HCT116 (cell line): ENCODE measurements around the gene LGALS12.

Source experiments
- CBX3 ChIP-seq: IDR thresholded peaks from 2 replicates; pipeline ENCODE4 v1.6.1; 2012; ENCODE audit warnings: low read depth
- EZH2 ChIP-seq: fragments of 200-600 bp; sonication (generic); IDR thresholded peaks from 2 replicates; pipeline ENCODE4 v1.6.1; 2017; ENCODE audit warnings: antibody characterized with exemption, mixed run types
- POLR2A ChIP-seq: IDR thresholded peaks from 2 replicates; pipeline ENCODE4 v1.7.0; 2011; ENCODE audit warnings: borderline replicate concordance; ENCODE audit not compliant: insufficient read depth, insufficient read length; ENCODE audit errors: extremely low read depth
- POLR2AphosphoS5 ChIP-seq: IDR thresholded peaks from 2 replicates; pipeline ENCODE4 v1.6.1; 2011; ENCODE audit warnings: mild to moderate bottlenecking, low read depth, low read length, moderate library complexity
- SRF ChIP-seq: IDR thresholded peaks from 2 replicates; pipeline ENCODE4 v1.6.1; 2012; ENCODE audit warnings: low read depth
- ZFX ChIP-seq: fragments of 450-650 bp; IDR thresholded peaks from 2 replicates; pipeline ENCODE4 v1.6.1; 2017
- TF ChIP-seq, protein P1 (sequence below), 3 experiments: fragments of 200-600 bp in 1 of 3; sonication (generic) in 1 of 3; IDR thresholded peaks in 2 of 3; conservative IDR thresholded peaks in 1 of 3; 2 replicates each; pipeline ENCODE4 v1.5.1; 2012 to 2017; ENCODE audit warnings: low read depth in 2 of 3, low read length in 2 of 3, antibody characterized with exemption in 1 of 3, borderline replicate concordance in 1 of 3, control low read depth in 1 of 3, mild to moderate bottlenecking in 1 of 3, mixed read lengths in 1 of 3, mixed run types in 1 of 3, moderate library complexity in 1 of 3; ENCODE audit not compliant: insufficient read depth in 1 of 3
- TF ChIP-seq, protein P2 (sequence below): IDR thresholded peaks from 2 replicates; pipeline ENCODE4 v1.6.1; 2012; ENCODE audit warnings: low read depth
- TF ChIP-seq, protein P3 (sequence below): IDR thresholded peaks from 2 replicates; pipeline ENCODE4 v1.6.1; 2012
- TF ChIP-seq, protein P4 (sequence below): IDR thresholded peaks from 2 replicates; pipeline ENCODE4 v1.6.1; 2011; ENCODE audit warnings: mild to moderate bottlenecking, low read length, moderate library complexity; ENCODE audit not compliant: insufficient replicate concordance; ENCODE audit errors: extremely low read depth

DNA sequence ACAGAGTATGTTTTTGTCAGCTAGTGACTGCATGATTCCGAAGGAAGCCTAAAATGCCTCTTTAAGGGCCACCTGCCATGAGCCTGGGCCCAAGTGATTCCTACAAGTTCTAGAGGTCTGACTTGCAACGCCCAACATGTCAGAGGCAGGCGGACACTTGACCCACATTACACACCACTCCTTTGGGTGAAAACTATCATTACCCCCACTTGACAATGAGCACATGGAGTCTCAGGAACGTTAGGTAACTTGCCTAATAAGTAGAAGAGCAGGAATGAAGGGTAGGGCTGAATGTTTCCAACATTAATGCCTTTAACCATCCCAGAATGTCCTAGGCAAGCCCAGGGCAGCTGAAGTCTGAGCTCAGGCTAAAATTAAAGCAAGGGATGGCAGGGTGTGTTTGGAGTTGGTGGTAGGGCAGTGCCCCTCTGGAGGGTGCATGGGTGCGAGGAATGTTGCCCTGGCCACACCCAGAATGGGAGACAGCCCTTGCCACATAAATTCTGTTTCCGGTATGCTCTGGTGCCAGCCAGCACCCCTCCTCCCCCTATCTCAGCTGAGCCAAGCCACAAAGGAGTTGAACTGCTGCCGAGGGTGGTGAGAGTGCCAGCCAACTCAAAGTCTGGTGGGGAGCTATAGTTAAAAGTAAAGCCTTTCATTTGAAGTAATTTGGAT, 54.8 kb downstream of the LGALS12 start:
- no peak for TF ChIP-seq POLR2AphosphoS5
- TF ChIP-seq SRF = no peak
- no peak for TF ChIP-seq POLR2A
- TF ChIP-seq, protein P1, sequence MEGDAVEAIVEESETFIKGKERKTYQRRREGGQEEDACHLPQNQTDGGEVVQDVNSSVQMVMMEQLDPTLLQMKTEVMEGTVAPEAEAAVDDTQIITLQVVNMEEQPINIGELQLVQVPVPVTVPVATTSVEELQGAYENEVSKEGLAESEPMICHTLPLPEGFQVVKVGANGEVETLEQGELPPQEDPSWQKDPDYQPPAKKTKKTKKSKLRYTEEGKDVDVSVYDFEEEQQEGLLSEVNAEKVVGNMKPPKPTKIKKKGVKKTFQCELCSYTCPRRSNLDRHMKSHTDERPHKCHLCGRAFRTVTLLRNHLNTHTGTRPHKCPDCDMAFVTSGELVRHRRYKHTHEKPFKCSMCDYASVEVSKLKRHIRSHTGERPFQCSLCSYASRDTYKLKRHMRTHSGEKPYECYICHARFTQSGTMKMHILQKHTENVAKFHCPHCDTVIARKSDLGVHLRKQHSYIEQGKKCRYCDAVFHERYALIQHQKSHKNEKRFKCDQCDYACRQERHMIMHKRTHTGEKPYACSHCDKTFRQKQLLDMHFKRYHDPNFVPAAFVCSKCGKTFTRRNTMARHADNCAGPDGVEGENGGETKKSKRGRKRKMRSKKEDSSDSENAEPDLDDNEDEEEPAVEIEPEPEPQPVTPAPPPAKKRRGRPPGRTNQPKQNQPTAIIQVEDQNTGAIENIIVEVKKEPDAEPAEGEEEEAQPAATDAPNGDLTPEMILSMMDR (IDR thresholded peaks at IDR 0.05 in 2 of 3, conservative IDR thresholded peaks at IDR 0.05 in 1 of 3; ENCODE audit: borderline replicate concordance in 1 of 3, insufficient read depth in 1 of 3, low read depth in 2 of 3, low read length in 2 of 3) = no peak
- TF ChIP-seq, protein P2, sequence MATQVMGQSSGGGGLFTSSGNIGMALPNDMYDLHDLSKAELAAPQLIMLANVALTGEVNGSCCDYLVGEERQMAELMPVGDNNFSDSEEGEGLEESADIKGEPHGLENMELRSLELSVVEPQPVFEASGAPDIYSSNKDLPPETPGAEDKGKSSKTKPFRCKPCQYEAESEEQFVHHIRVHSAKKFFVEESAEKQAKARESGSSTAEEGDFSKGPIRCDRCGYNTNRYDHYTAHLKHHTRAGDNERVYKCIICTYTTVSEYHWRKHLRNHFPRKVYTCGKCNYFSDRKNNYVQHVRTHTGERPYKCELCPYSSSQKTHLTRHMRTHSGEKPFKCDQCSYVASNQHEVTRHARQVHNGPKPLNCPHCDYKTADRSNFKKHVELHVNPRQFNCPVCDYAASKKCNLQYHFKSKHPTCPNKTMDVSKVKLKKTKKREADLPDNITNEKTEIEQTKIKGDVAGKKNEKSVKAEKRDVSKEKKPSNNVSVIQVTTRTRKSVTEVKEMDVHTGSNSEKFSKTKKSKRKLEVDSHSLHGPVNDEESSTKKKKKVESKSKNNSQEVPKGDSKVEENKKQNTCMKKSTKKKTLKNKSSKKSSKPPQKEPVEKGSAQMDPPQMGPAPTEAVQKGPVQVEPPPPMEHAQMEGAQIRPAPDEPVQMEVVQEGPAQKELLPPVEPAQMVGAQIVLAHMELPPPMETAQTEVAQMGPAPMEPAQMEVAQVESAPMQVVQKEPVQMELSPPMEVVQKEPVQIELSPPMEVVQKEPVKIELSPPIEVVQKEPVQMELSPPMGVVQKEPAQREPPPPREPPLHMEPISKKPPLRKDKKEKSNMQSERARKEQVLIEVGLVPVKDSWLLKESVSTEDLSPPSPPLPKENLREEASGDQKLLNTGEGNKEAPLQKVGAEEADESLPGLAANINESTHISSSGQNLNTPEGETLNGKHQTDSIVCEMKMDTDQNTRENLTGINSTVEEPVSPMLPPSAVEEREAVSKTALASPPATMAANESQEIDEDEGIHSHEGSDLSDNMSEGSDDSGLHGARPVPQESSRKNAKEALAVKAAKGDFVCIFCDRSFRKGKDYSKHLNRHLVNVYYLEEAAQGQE = no peak
- TF ChIP-seq, protein P3, sequence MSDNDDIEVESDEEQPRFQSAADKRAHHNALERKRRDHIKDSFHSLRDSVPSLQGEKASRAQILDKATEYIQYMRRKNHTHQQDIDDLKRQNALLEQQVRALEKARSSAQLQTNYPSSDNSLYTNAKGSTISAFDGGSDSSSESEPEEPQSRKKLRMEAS = no peak
- TF ChIP-seq, protein P4, sequence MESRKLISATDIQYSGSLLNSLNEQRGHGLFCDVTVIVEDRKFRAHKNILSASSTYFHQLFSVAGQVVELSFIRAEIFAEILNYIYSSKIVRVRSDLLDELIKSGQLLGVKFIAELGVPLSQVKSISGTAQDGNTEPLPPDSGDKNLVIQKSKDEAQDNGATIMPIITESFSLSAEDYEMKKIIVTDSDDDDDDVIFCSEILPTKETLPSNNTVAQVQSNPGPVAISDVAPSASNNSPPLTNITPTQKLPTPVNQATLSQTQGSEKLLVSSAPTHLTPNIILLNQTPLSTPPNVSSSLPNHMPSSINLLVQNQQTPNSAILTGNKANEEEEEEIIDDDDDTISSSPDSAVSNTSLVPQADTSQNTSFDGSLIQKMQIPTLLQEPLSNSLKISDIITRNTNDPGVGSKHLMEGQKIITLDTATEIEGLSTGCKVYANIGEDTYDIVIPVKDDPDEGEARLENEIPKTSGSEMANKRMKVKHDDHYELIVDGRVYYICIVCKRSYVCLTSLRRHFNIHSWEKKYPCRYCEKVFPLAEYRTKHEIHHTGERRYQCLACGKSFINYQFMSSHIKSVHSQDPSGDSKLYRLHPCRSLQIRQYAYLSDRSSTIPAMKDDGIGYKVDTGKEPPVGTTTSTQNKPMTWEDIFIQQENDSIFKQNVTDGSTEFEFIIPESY = no peak
- no peak for TF ChIP-seq ZFX
- no peak for TF ChIP-seq CBX3
- TF ChIP-seq EZH2 = no peak
